Tibial artery (tissue), 4 donors: ENCODE results near the gene CHD3.
A peak's percentile ranks its signal among the peaks of the same experiment; 100 is the strongest.

ENCODE experiments used
- DNase-seq, 2 donors: peaks; one replicate each; pipeline ENCODE4 v3.0.0-alpha.2; 2019
- H3K27ac ChIP-seq, 2 donors: fragments of 200-600 bp; sonication (generic) in 1 of 2; 1 replicate in 1 of 2; 2 replicates in 1 of 2; pipeline ENCODE4 v1.5.1; 2018 to 2019; ENCODE audit warnings: mild to moderate bottlenecking in 1 of 2
- H3K27me3 ChIP-seq, 2 donors: fragments of 200-600 bp; sonication (generic) in 1 of 2; one replicate each; pipeline versions ENCODE4 v1.5.1 to v1.6.0; 2016 to 2019
- H3K36me3 ChIP-seq, 3 donors: fragments of 200-600 bp; sonication (generic) in 2 of 3; one replicate each; pipeline ENCODE4 v1.5.1; 2016 to 2019; ENCODE audit warnings: mild to moderate bottlenecking in 2 of 3
- H3K4me1 ChIP-seq, 4 donors: fragments of 200-600 bp; sonication (generic) in 2 of 4; 1 replicate in 3 of 4; 2 replicates in 1 of 4; pipeline ENCODE4 v1.5.1; 2016 to 2019
- H3K4me3 ChIP-seq, 2 donors: fragments of 200-600 bp; sonication (generic) in 1 of 2; 1 replicate in 1 of 2; 2 replicates in 1 of 2; pipeline ENCODE4 v1.5.1; 2018 to 2019; ENCODE audit warnings: mild to moderate bottlenecking in 2 of 2
- H3K9me3 ChIP-seq, 3 donors: fragments of 200-600 bp; sonication (generic) in 1 of 3; one replicate each; pipeline ENCODE4 v1.5.1; 2016 to 2019
- intact Hi-C: fragments of 100-400 bp; cut with DNase I; formaldehyde crosslinking; loops from one replicate; pipeline ENCODE4 v1.15.0; 2023; ENCODE audit warnings: low total_unique reads
- TF ChIP-seq, protein P1 (sequence below), 2 experiments: fragments of 200-600 bp in 1 of 2; fragments of 450-650 bp in 1 of 2; IDR thresholded peaks; one replicate each; pipeline ENCODE4 v1.5.1; 2017 to 2019; ENCODE audit warnings: antibody characterized with exemption in 2 of 2, mild to moderate bottlenecking in 1 of 2, moderate library complexity in 1 of 2

CHD3 gene

DNA sequence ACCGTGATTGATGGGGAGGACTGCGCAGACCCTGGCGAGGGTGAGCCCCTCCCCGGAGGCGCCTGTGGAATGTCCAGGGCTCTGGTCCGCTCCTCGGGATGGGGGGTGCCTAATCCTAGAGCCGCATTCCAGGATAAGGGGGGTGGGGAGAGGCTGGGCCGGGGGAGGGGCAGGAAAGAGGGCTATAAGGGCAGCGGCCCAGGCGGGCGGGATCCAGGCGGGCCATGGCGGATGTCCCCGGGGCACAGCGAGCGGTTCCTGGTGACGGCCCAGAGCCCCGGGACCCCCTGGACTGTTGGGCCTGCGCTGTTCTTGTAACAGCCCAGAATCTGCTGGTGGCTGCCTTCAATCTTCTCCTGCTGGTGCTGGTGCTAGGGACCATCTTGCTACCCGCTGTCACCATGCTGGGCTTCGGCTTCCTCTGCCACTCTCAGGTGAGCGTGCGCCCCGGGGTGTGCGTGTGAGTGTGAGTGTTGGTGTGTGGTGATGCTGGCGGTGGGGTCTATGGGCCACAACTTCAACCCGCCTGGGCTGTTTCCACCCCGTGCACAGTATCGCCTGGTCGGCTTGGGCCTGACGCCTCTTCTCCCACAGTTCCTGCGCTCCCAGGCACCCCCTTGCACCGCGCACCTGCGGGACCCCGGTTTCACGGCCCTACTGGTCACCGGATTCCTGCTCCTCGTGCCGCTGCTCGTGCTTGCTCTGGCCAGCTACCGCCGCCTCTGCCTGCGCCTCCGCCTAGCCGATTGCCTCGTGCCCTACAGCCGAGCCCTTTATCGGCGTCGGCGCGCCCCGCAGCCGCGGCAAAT lies 33.5 kb upstream of the CHD3 start, which contains the start of gene TMEM88:
Gene TMEM88 (plus strand): TSS at position 216 of the 809 bp plus-strand sequence. CDS start 9 bp downstream, at position 225.
- H3K36me3 ChIP-seq: peaks cover 16 to 29% (median 25%) of the 10 kb centered on the region in 3 donors
- H3K27ac ChIP-seq: peak within 1 kb of the TSS; percentile 89 to 90
- no peaks in the 10 kb centered on the region for H3K9me3 ChIP-seq
- no peak for DNase-seq
- intact Hi-C loops: loop anchor here (10.0 kb wide), 1 partner anchor 110 kb away; no protein-coding TSS in a partner anchor
- no peaks in the 10 kb centered on the region for H3K27me3 ChIP-seq
- peak within 1 kb of the TSS; percentile 66 to 77 for H3K4me3 ChIP-seq
- TF ChIP-seq, protein P1, sequence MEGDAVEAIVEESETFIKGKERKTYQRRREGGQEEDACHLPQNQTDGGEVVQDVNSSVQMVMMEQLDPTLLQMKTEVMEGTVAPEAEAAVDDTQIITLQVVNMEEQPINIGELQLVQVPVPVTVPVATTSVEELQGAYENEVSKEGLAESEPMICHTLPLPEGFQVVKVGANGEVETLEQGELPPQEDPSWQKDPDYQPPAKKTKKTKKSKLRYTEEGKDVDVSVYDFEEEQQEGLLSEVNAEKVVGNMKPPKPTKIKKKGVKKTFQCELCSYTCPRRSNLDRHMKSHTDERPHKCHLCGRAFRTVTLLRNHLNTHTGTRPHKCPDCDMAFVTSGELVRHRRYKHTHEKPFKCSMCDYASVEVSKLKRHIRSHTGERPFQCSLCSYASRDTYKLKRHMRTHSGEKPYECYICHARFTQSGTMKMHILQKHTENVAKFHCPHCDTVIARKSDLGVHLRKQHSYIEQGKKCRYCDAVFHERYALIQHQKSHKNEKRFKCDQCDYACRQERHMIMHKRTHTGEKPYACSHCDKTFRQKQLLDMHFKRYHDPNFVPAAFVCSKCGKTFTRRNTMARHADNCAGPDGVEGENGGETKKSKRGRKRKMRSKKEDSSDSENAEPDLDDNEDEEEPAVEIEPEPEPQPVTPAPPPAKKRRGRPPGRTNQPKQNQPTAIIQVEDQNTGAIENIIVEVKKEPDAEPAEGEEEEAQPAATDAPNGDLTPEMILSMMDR (IDR thresholded peaks at IDR 0.05): no peak
- H3K4me1 ChIP-seq: peaks cover 0 to 45% (median 41%) of the 10 kb centered on the region in 4 donors

DNA sequence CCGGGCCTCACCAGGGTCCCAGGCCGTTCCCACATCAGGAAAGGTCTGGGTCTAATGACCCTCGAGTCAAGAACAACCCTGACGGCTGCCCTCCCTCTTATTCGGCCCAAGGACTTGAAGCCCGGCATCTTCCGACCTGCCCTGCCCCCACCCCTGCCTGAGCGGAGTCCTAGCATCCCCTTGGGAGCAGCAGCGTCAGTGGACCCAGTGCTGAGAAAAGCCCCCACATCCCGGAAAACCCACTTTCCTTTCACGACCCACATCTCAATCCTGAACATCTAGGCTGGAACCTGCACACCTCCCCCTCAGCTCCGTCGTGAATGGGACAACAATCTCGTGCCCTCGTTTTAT lies 33.0 kb upstream of the CHD3 start:
- intact Hi-C loops: loop anchor here (10.0 kb wide), 1 partner anchor 111 kb away; no protein-coding TSS in a partner anchor
- Histone ChIP-seq H3K27me3 (no peaks in the 10 kb centered on the region), H3K4me1 (peaks cover 0 to 45% (median 41%) of the 10 kb centered on the region in 4 donors), H3K4me3 (peak overlapping the region; percentile 66 to 77), H3K27ac (peak overlapping the region; percentile 89 to 90), H3K36me3 (peaks cover 10 to 24% (median 19%) of the 10 kb centered on the region in 3 donors), H3K9me3 (no peaks in the 10 kb centered on the region)
- peak in 1 of 2 donors; percentile 79 for DNase-seq
- TF ChIP-seq, protein P1 (IDR thresholded peaks at IDR 0.05): no peak

DNA sequence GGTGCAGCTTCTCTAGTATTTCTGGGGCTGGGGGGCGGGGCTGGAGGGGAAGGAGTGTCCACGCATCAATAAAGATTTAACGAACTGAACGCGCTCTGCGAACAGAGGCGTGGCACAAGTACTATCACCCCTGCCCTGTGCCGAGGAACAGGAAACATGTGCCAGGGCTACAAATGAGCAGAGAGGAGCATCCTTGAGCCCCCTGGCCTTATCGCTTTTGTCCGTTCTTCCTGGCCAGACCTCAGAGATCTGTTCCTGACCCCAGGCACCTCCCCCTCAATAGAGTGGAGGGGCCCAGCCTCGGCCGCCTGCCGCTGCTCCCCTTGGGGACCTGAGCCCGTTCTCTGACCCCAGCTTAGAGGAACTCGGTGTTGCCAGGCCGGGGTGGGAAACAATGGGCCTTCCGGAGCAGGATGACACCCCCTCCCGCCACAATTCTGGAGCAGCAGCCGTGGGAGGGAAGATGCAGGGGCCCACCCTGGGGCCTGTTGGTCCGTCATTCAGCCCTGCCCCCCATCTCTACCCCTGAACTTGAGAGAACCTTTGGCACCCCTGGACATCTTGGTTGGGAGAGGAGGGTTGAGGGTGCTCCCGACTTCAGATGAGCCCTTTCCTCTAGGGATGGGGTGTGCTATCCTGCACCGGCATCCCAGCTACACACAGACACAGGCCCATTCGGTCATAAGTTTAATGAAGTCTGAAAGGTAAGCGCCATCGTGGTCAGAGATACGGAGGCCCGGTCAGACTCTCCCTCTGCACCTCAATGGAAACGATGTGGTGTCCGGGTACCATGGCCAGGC lies 32.4 kb upstream of the CHD3 start:
- Histone ChIP-seq H3K4me3 (peak overlapping the region; percentile 66 to 77), H3K36me3 (peaks cover 9 to 22% (median 17%) of the 10 kb centered on the region in 3 donors), H3K27me3 (no peaks in the 10 kb centered on the region), H3K27ac (peak overlapping the region; percentile 89 to 90), H3K4me1 (peaks cover 0 to 45% (median 41%) of the 10 kb centered on the region in 4 donors), H3K9me3 (no peaks in the 10 kb centered on the region)
- TF ChIP-seq, protein P1 (IDR thresholded peaks at IDR 0.05): no peak
- intact Hi-C loops: loop anchor here (10.0 kb wide), 1 partner anchor 111 kb away; no protein-coding TSS in a partner anchor
- DNase-seq: peak in 1 of 2 donors; percentile 81

DNA sequence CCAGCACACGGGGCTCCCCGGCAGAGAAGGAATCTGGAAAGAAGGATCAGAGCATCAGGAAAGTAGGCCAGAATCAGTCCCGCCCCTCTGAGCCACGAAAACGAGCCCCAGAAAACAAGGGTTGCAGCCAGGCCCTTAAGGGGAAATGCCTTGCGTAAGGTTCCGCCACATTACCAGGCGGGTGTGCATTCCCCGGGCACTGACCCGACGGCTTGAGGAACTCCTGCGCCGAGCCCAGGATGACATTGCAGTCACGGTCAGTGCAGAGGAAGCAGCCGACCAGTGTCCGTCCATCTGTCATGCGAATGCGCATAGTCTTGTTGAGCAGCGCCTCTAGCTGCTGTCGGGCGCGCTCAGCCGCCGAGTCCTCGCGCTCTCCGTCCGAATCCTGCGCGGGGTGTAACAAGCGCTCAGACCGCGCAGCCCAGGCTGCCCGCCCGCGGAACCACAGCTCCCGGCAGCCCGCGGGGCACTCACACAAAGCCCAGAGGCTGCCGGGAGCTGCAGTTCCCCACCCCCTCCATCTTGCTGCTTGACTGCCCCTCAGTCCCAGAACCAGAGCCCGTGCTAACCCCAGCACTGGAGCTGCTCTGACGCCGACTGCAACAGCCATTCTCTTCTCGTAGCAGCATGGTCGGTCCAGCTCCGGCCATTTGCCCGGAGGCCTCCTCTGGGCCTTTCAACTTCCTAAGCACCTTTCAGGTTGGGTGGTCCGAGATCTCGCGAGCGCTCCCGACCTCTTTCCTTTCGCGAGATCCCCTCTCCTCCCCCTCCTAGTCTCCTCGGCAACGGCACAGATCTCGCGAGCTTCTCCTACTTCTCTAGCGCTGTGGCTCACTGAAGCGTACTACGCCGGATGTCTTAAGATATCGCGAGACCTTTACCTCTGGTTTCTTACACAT lies 31.5 kb upstream of the CHD3 start, which contains the start of gene NAA38:
Gene NAA38 (minus strand): TSS at position 749 of the 902 bp plus-strand sequence. CDS start 96 bp downstream, at position 653.
- Histone ChIP-seq H3K4me1 (peaks cover 0 to 40% (median 36%) of the 10 kb centered on the region in 4 donors), H3K27ac (peak within 1 kb of the TSS; percentile 89 to 90), H3K4me3 (peak within 1 kb of the TSS; percentile 66 to 77), H3K9me3 (no peaks in the 10 kb centered on the region), H3K27me3 (no peaks in the 10 kb centered on the region), H3K36me3 (peaks cover 9 to 20% (median 16%) of the 10 kb centered on the region in 3 donors)
- TF ChIP-seq, protein P1 (IDR thresholded peaks at IDR 0.05): peak; percentile 10 to 53
- intact Hi-C loops: loop anchor here (10.0 kb wide), 1 partner anchor 112 kb away; no protein-coding TSS in a partner anchor
- peak; percentile 97 to 99 for DNase-seq
